Stimulated activated CD4-positive, alpha-beta T cell treated with anti-CD3 and anti-CD28 coated beads, Interleukin-15, amount 100 ng/mL, for 1 hour (primary cell): ENCODE data around the gene OR13C2.
"Not testable (repeated sequence)": the region's sequence is repeated elsewhere in the genome, so short reads cannot be mapped to it uniquely, and the experiment has no call there.

Source experiments
- DNase-seq, 2 donors: peaks; one replicate each; pipeline ENCODE4 v3.0.0-alpha.2; 2020; ENCODE audit warnings: low read depth in 1 of 2, low spot score in 1 of 2

Gene OR13C2, protein sequence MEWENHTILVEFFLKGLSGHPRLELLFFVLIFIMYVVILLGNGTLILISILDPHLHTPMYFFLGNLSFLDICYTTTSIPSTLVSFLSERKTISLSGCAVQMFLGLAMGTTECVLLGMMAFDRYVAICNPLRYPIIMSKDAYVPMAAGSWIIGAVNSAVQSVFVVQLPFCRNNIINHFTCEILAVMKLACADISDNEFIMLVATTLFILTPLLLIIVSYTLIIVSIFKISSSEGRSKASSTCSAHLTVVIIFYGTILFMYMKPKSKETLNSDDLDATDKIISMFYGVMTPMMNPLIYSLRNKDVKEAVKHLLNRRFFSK

DNA sequence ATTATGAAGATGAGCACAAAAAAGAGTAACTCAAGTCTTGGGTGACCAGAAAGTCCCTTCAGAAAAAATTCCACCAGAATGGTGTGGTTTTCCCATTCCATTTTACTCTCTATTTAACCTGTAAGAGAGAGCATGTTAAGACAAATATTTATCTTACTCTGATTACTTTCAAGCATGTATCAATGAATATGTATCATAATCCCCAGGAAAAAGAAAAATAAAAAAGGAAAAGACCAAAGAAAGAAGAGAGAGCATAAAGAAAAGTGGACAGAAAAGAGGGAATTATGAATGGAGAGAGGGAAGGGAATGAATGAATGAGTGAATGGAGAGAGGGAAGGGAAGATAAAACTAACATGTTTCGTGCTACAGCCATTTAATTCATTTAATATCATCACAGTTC lies at the start of gene OR13C2:
OR13C2 (minus strand) TSS at position 101 of the 400 bp plus-strand sequence; CDS start at position 101, 0 bp downstream.
- DNase-seq, result not testable (repeated sequence)

DNA sequence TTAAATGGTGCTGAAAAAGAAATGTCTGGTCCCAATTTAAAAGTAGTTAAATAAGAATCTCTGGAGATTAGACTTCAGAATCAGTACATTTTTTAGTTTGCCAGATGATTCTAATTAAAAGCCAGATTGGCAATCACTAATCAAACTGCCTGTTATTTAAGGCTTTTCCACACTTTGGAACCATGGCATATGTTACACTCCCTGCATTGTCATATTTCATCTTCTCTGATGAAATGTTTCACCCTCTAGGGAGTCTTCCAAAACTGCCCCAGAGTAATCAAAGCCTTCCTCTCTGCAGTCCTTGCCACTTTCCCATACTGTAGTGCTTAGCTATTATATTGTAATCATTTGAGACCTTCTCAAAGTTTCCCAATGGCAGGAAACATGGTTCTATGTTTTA lies 30.0 kb upstream of the OR13C2 start:
- DNase-seq, result no peak

DNA sequence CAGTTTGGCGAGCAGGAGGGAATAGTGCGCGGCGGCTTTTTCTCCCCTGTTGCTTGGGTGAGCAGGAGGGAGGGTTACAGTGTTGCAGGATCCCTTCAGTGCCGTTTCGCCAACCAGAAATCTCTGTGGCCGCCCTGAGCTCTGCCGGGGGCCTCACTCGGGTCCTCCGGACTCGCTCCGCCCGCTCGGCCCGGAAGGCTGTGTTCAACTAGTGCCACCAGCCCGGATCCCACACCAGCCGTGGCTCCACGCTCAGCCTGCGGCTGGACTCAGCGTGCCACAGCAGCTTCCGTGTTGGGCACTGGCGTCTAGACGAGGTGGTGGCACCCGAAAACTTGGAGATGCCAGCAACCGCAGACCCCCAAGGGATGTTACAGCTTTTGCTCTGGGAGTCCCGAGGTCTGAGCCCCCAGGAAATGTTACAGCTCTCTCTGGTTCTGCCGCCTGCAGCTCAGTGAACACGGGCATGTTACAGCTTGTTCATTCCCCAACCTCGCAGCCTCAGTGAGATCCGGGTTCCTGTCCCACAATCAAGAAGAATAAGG lies 28.6 kb upstream of the OR13C2 start:
- DNase-seq, result no peak

DNA sequence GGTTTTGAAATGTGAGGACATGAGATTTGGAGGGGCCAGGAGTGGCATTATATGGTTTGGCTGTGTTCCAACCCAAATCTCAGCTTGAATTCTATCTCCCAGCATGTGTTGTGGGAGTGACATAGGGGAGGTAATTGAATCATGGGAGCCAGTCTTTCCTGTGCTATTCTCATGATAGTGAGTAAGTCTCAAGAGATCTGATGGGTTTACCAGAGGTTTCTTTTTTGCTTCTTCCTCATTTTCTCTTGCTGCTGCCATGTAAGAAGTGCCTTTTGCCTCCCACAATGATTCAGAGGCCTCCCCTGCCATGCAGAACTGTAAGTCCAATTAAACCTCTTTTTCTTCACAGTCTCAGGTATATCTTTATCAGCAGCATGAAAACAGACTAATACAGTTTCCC lies 20.5 kb upstream of the OR13C2 start:
- not testable (repeated sequence) for DNase-seq

DNA sequence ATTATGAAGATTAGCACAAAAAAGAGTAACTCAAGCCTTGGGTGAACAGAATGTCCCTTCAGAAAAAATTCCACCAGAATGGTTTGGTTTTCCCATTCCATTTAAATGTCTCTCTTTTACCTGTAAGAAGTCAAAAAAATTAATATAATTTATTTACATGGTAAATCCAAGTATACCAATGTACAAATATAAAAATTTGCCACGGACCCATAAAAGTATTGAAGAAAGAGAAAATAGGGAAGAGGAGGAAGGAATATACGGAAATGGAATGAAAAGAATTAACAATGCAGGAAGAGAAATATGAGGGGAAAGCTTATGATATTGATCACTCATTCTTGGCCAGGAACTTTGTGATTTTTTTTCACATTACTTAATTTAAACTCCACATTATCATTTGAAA lies 12.7 kb upstream of the OR13C2 start, which contains the start of gene OR13C9:
OR13C9 (minus strand) TSS at position 101 of the 400 bp plus-strand sequence; CDS start at position 101, 0 bp downstream.
- no peak for DNase-seq

DNA sequence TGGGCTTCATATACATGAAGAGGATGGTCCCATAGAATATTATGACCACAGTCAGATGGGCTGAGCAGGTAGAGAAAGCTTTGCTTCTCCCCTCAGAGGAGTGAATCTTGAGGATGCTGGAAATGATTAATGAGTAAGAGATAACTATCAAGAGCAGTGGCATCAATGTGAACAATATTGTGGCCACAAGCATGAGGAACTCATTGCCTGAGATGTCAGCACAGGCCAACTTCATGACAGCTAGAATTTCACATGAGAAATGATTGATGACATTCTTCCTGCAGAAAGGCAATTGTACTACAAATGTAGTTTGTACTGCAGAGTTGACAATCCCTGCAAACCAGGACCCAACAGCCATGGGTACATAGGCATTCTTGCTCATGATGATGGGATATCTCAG lies 12.0 kb upstream of the OR13C2 start:
- no peak for DNase-seq

DNA sequence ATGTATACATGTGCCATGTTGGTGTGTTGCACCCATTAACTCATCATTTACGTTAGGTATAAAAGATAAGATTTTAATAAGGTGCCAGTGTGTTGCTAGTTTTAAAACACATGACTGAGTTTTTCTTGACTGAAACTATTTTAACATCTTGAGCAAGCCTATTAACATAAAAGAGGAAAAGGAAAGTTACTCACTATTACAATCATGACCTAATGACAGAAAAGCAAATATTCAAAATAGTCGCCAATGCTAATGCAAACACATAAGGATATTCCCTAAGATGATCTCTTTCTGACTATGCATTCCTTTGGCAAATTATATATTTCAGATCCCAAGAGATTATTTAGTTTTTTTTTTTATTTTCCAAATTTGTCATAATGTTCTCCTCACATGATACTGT lies 5.8 kb upstream of the OR13C2 start:
- no peak for DNase-seq

DNA sequence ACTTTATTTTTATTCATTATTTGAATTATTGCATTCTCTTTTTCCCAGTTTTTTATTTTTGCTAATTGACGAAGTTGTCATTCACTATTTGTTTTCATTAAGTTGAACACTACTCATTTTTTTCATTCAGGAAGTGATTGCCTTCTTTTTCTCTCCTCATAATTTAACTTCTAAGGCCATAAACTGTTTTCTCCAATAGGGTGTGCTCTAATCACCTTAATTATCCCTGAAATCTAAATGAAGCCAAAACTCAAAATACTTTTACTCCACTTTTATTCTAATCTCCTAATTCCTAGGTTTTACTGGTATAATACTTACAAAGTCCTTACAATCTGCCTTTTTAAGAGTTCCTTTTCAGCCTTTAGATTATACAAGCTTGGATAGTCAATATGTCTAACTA lies 2.9 kb upstream of the OR13C2 start:
- no peak for DNase-seq

DNA sequence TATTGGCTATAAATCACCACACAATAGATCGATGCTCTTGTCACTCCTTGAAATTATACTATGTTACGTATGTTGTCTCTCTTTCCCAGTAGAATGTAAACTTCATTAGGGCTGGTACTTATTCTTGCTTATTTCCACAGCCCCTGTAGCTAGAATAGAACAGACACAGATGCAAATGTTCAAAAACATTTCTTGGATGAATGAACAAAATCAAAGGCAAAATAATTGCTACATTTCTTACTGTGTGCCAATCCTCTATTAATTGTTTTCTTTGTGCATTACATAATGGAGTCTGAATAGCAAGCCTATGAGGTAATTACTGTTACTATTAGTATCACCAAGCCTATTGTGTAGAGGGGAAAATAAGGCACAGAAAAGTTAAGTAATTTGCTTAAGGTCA lies 725 bp upstream of the OR13C2 start:
- no peak for DNase-seq

DNA sequence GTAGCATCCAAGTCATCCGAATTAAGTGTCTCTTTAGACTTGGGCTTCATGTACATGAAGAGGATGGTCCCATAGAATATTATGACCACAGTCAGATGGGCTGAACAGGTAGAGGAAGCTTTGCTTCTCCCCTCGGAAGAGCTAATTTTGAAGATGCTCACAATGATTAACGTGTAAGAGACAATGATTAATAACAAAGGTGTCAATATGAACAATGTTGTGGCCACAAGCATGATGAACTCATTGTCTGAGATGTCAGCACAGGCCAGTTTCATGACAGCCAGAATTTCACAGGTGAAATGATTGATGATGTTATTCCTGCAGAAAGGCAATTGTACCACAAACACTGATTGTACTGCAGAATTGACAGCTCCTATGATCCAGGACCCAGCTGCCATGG lies 626 bp downstream of the OR13C2 start:
- no peak for DNase-seq

DNA sequence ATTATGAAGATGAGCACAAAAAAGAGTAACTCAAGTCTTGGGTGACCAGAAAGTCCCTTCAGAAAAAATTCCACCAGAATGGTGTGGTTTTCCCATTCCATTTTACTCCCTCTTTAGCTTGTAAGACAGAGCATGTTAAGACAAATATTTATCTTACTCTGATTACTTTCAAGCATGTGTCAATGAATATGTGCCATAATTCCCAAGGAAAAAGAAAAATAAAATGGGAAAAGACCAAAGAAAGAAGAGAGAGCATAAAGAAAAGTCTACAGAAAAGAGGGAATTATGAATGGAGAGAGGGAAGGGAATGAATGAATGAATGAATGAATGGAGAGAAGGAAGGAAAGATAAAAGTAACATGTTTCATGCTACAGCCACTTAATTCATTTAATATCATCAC lies 6.1 kb downstream of the OR13C2 start, which contains the start of gene OR13C5:
OR13C5 (minus strand) TSS at position 101 of the 400 bp plus-strand sequence; CDS start at position 101, 0 bp downstream.
- DNase-seq, result not testable (repeated sequence)

DNA sequence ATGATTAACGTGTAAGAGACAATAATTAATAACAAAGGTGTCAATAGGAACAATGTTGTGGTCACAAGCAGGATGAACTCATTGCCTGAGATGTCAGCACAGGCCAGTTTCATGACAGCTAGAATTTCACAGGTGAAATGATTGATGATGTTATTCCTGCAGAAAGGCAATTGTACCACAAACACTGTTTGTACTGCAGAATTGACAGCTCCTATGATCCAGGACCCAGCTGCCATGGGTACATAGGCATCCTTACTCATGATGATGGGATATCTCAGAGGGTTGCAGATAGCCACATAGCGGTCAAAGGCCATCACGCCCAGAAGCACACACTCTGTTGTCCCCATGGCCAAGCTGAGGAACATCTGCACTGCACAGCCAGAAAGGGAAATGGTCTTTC lies 6.7 kb downstream of the OR13C2 start:
- DNase-seq, result not testable (repeated sequence)

DNA sequence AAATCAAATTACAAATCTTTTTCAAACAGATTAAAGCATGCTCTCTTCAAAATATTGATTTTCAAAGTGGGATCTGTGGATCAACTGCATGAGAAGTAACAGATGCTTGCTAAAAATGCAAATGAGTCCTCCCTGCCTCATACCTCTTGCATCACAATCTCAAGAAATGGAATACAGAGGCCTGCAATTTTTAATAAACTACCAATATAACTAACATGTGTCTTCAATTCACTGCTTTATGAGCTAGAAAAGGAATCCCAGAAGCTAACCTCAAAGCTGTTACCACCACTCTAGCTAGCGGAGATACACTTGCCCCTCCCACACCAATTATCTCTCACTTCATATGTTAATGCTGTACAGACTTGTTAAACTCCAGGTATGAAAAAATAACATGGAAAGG lies 15.8 kb downstream of the OR13C2 start:
- DNase-seq, result no peak

DNA sequence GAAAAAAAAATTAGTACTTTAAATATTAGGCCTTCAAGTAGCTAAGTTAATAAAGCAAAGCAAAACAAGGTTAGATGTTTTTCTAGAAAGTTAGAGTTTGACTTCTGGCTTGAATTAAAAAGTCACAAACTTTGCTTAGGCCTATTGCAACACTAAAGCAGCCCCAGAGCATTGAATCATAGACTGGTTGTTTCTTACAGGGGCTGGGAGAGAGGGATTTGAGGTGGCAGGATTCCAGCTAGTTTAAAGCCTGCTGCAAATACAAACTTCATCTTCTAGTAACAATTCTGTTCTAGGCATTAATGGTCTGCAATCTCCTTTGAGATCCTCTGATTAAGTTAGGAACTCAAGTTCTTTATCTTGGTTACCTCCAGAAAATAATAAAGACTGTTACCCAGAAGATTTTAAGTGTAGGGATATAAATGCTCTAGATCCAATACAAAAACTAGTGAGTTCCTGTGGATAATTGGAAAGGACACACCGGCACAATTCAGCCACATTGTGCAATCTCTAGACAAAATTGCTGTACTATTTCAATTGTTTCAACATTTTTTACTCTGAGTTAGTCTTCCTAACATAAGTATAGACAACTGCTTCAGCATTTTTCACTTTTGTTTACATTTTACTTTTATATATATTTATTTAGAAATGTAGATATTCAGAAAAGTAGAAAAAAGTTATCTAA lies 18.8 kb downstream of the OR13C2 start:
- DNase-seq, result no peak

DNA sequence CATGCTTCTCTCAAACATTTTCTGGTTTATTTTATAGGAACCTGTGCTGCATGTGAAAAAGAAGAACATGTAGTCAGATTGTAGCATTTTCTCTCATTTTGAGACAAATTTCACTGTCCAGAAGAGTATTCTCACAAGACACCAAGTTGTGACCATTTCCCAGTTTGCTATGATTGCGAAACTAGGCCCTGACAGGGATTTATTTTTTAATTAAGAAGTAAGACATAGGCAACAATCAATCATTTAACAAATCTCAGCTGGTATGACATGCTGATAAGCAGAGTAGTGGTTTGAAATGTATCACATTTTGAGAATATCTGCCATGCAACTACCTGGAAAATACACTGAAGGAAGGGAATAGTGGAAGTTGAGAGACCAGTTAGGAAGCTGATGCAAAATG lies 24.9 kb downstream of the OR13C2 start:
- no peak for DNase-seq

DNA sequence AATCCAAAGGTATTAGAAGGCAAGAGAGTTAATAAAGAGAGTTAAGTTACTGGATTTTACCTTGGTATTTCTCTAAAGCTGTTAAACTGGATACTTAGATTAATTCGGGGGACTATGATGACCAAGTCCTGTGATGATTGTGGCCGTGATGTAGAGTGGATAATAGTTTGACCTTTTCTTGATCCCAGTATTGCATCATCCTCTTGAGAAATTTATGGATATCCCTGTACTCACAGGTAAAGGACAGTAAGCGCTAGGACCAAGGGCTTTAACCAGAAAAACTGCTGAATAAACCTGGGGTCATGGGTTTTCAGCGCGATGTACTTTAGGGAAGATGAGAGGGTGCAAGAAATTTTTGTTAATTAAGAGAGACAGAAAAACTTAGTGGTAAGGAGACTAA lies 28.2 kb downstream of the OR13C2 start:
- DNase-seq, result no peak

DNA sequence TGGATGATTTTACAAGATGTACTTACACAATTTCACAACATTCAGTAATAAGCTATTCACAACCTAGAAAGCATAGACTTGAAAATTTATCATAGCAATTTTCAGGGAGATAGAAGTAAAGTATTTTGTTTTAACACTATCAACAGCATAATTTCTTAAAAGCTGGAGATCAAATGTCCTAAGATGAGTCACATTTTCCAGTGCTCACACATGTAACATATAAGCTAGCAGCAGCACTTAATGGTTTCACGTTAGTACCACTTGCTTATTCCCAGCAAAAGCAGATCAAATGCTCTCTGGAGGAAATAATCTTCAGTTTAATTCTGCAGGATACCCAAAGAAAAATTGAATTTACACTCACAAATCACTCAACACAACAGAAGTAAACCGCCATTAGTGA lies 30.0 kb downstream of the OR13C2 start:
- no peak for DNase-seq

DNA sequence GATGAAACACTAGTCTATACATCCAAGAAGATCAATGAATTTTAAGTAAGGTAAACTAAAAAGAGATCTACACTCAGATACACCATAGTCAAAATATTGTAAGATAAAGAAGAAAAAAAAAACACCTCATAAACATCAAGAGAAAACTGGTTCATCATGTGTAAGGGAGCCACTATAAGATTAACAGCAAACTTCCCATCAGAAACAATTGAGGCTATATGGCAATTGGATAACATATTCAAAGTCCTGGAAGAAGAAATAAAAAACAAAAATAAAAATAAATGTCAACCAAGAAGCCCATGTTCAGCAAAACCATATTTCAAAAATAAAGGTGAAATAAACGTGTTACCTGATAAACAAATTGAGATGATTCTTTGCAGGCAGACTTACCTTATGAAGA lies 32.8 kb downstream of the OR13C2 start:
- DNase-seq, result no peak

DNA sequence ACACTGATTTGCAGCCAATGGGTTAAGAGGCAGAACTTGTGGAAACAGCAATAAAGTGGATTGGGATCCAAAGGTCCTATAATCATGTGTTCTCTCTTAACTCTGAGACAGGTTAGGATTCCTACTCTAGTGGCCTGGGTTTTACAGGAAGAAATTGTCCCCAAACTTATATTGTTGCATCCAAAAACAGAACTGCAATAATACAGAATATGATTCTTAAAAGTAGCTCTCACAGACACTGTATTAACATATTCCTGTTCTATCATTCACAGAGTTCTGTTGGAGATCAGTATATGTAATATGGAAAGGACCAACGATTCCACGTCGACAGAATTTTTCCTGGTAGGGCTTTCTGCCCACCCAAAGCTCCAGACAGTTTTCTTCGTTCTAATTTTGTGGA lies 36.6 kb downstream of the OR13C2 start, which contains the start of gene OR13C8:
OR13C8 (plus strand) TSS at position 301 of the 400 bp plus-strand sequence; CDS start at position 301, 0 bp downstream.
- DNase-seq, result no peak

DNA sequence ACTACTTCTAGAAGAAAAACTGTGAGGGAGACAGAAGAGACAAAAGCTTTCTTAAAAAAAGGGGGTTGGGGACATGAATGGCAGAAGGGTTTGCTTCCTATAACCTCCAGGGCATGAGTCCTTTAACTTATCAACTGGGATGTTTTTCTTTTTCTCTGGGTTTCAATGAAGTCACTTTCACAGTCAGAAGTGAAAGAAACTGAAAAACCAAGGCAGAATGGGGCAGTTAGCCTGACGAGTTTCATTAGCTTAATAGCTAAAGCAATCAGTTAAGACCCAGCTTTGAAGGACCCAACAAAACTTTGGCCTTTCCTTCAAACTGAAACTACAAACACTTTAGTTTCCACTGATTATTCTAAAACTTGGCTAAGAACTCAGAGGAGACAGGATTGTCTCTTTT lies 41.1 kb downstream of the OR13C2 start:
- DNase-seq, result no peak

DNA sequence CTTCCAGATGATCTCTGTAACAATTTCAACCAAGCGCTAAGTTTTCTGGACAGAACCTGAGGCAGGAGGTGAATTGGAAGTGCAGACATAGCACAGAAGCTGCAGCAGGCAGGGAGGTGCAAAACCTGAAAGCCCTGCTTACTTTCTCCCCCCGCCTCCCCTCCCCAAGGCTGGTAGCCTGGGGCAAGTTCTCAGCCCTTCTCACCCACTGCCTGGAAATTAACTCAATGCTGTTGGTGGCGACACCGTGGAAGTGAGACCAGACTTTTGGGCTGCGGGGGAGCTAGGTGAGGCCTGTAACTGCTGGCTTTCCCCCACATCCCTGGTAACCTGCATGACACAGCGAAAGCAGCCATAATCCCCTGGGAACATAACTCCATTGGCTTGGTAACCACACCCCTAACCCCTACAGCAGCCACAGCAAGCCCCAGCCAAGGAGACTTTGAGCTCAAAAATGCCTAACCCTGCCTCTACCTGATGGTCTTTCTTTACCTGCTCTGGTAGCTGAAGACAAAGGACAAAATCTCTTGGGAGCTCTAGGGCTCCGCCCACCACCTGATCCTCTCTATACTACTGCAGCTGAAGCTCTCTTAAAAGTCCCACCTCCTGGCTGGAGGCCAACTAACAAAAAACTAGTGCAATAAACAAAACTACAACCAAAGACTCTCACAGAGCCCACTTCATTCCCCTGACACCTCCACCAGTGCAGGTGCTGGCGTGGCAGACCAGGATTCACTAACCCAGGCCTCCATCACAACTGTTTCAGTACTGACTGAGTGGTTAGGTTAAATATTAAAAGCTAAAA lies 48.4 kb downstream of the OR13C2 start:
- DNase-seq, result no peak
